Gastroesophageal sphincter (tissue), 3 donors: Measurements from ENCODE around the gene ANKK1.

Experiments used
- CTCF ChIP-seq, 4 experiments: fragments of 200-600 bp in 2 of 4; fragments of 450-650 bp in 2 of 4; sonication (generic) in 1 of 4; IDR thresholded peaks; one replicate each; pipeline ENCODE4 v1.5.1; 2017 to 2019; ENCODE audit warnings: antibody characterized with exemption in 4 of 4, mild to moderate bottlenecking in 2 of 4, moderate library complexity in 2 of 4
- POLR2A ChIP-seq, 2 donors: fragments of 450-650 bp; IDR thresholded peaks; one replicate each; pipeline ENCODE4 v1.6.1; 2017; ENCODE audit warnings: antibody characterized with exemption in 2 of 2, mild to moderate bottlenecking in 2 of 2, moderate library complexity in 1 of 2
- POLR2AphosphoS5 ChIP-seq: sonication (generic); formaldehyde crosslinking; IDR thresholded peaks from one replicate; pipeline ENCODE4 v1.6.1; 2017; ENCODE audit warnings: antibody characterized with exemption

- TF ChIP-seq POLR2AphosphoS5 = no peak
- no peak for TF ChIP-seq CTCF (IDR thresholded peaks at IDR 0.05)
- TF ChIP-seq POLR2A (IDR thresholded peaks at IDR 0.05) = no peak
Measured at GRCh38 chr11:113408206-113408605, 20.6 kb downstream of the ANKK1 start.
